Measurements from ENCODE around the gene ALAS2.
"Not testable (repeated sequence)": the region's sequence is repeated elsewhere in the genome, so short reads cannot be mapped to it uniquely, and the experiment has no call there.

Gene ALAS2

GRCh38 chrX:54999717-55000598 lies 30.8 kb downstream of the ALAS2 start, which contains the start of gene APEX2:
Gene APEX2 (plus strand): TSS chrX:55000363. CDS start chrX:55000423, 60 bp downstream.
- peak within 1 kb of the TSS; percentile 76 for H3K27ac ChIP-seq
- TF ChIP-seq, protein P1, sequence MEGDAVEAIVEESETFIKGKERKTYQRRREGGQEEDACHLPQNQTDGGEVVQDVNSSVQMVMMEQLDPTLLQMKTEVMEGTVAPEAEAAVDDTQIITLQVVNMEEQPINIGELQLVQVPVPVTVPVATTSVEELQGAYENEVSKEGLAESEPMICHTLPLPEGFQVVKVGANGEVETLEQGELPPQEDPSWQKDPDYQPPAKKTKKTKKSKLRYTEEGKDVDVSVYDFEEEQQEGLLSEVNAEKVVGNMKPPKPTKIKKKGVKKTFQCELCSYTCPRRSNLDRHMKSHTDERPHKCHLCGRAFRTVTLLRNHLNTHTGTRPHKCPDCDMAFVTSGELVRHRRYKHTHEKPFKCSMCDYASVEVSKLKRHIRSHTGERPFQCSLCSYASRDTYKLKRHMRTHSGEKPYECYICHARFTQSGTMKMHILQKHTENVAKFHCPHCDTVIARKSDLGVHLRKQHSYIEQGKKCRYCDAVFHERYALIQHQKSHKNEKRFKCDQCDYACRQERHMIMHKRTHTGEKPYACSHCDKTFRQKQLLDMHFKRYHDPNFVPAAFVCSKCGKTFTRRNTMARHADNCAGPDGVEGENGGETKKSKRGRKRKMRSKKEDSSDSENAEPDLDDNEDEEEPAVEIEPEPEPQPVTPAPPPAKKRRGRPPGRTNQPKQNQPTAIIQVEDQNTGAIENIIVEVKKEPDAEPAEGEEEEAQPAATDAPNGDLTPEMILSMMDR (conservative IDR thresholded peaks at IDR 0.05): no peak

DNA sequence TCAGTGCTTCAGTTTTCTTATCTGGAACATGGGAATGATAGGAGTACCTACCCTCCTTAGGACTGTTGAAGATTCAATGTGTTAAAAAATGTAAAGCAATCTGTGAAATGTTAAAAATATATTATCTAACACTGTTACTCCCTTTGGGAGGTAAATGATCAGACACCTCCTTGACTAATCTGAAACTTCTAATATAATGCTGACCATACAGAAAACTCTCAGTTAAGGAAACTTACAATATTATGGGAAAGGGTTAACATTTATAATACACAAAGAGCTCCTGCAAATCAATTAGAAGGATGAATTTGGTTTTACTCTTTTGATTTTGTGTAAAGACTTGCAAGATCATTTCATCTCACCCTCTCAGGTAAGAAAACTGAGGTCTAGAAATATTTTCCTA lies 35.2 kb downstream of the ALAS2 start:
- TF ChIP-seq, protein P1 (conservative IDR thresholded peaks at IDR 0.05): no peak
- H3K27ac ChIP-seq: no peak overlapping the region

- H3K27ac ChIP-seq: no peak overlapping the region
- TF ChIP-seq, protein P1 (conservative IDR thresholded peaks at IDR 0.05): no peak
Measured at GRCh38 chrX:54994668-54995351, 36.0 kb downstream of the ALAS2 start.

- TF ChIP-seq, protein P1 (conservative IDR thresholded peaks at IDR 0.05): no peak
- no peak within 1 kb of the TSS for H3K27ac ChIP-seq
Measured at GRCh38 chrX:54994099-54994498, 36.7 kb downstream of the ALAS2 start, which contains the start of gene PFKFB1. Gene PFKFB1 (minus strand): TSS chrX:54994188. CDS start chrX:54994007, 181 bp downstream.

- no peak overlapping the region for H3K27ac ChIP-seq
- TF ChIP-seq, protein P1 (conservative IDR thresholded peaks at IDR 0.05): no peak
Measured at GRCh38 chrX:54992911-54993622, 37.7 kb downstream of the ALAS2 start.

GRCh38 chrX:54991706-54992105 lies 39.1 kb downstream of the ALAS2 start:
- TF ChIP-seq, protein P1 (conservative IDR thresholded peaks at IDR 0.05): no peak
- H3K27ac ChIP-seq: no peak overlapping the region

DNA sequence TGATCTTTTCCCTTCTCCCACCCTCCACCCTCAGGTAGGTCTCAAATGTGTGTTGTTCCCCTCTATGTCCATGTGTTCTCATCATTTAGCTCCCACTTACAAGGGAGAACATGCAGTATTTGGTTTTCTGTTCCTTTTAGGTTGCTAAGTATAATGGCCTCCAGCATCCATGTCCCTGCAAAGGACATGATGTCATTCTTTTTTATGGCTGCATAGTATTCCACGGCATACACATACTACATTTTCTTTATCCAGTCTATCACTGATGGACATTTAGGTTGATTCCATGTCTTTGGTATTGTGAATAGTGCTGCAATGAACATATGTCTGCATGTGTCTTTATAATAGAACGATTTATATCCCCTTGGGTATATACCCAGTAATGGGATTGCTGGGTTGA lies 47.5 kb downstream of the ALAS2 start:
- not testable (repeated sequence) for H3K27ac ChIP-seq

Data from VCaP (cell line).